Stimulated activated CD8-positive, alpha-beta memory T cell treated with anti-CD3 and anti-CD28 coated beads, Interleukin-12 subunit alpha, Interleukin-12 subunit beta, amount 100 ng/mL, for 1 hour (primary cell): ENCODE results near the gene RELN.
"Not testable (repeated sequence)": the region's sequence is repeated elsewhere in the genome, so short reads cannot be mapped to it uniquely, and the experiment has no call there.

Source experiments
- DNase-seq: peaks from one replicate; pipeline ENCODE4 v3.0.0-alpha.2; 2020; ENCODE audit warnings: low read depth

Gene RELN

GRCh38 chr7:103564416-103564815 is 425.0 kb downstream of the RELN start:
- DNase-seq, result no peak

GRCh38 chr7:103560136-103560535 is 429.3 kb downstream of the RELN start:
- DNase-seq, result no peak

GRCh38 chr7:103551016-103551415 is 438.4 kb downstream of the RELN start:
- no peak for DNase-seq

GRCh38 chr7:103549786-103550185 is 439.7 kb downstream of the RELN start:
- DNase-seq, result no peak

GRCh38 chr7:103547451-103548284 is 441.8 kb downstream of the RELN start:
- no peak for DNase-seq

GRCh38 chr7:103542470-103542869 is 447.0 kb downstream of the RELN start:
- DNase-seq, result no peak

- DNase-seq, result no peak
Observed at GRCh38 chr7:103541947-103542346, 447.5 kb downstream of the RELN start.

GRCh38 chr7:103541026-103541425 is 448.4 kb downstream of the RELN start:
- DNase-seq, result no peak

GRCh38 chr7:103540338-103540737 is 449.1 kb downstream of the RELN start:
- DNase-seq, result no peak

- no peak for DNase-seq
Observed at GRCh38 chr7:103539875-103540274, 449.6 kb downstream of the RELN start.

- DNase-seq, result no peak
Observed at GRCh38 chr7:103538964-103539709, 450.3 kb downstream of the RELN start.

GRCh38 chr7:103533761-103534160 is 455.7 kb downstream of the RELN start:
- no peak for DNase-seq

- DNase-seq, result no peak
Observed at GRCh38 chr7:103532955-103533354, 456.5 kb downstream of the RELN start.

- no peak for DNase-seq
Observed at GRCh38 chr7:103528152-103528551, 461.3 kb downstream of the RELN start.

- DNase-seq, result no peak
Observed at GRCh38 chr7:103525937-103526336, 463.5 kb downstream of the RELN start.

- DNase-seq, result no peak
Observed at GRCh38 chr7:103524042-103524907, 465.2 kb downstream of the RELN start.

GRCh38 chr7:103521937-103522336 is 467.5 kb downstream of the RELN start:
- no peak for DNase-seq

GRCh38 chr7:103504505-103505135 is 484.8 kb downstream of the RELN start:
- no peak for DNase-seq

- DNase-seq, result no peak
Observed at GRCh38 chr7:103501206-103501605, 488.3 kb downstream of the RELN start.

- DNase-seq, result no peak
Observed at GRCh38 chr7:103499976-103500375, 489.5 kb downstream of the RELN start.

GRCh38 chr7:103487419-103487818 is 502.0 kb downstream of the RELN start:
- DNase-seq, result no peak

GRCh38 chr7:103486873-103487272 is 502.6 kb downstream of the RELN start:
- DNase-seq, result not testable (repeated sequence)
